Activated CD4-positive, alpha-beta T cell treated with anti-CD3 and anti-CD28 coated beads for 24 hours (primary cell): ENCODE data around the gene PPP1R16B.

Experiments used
- DNase-seq, 2 donors: peaks; one replicate each; pipeline ENCODE4 v3.0.0-alpha.2; 2020; ENCODE audit warnings: low read depth in 2 of 2

The PPP1R16B gene

DNA sequence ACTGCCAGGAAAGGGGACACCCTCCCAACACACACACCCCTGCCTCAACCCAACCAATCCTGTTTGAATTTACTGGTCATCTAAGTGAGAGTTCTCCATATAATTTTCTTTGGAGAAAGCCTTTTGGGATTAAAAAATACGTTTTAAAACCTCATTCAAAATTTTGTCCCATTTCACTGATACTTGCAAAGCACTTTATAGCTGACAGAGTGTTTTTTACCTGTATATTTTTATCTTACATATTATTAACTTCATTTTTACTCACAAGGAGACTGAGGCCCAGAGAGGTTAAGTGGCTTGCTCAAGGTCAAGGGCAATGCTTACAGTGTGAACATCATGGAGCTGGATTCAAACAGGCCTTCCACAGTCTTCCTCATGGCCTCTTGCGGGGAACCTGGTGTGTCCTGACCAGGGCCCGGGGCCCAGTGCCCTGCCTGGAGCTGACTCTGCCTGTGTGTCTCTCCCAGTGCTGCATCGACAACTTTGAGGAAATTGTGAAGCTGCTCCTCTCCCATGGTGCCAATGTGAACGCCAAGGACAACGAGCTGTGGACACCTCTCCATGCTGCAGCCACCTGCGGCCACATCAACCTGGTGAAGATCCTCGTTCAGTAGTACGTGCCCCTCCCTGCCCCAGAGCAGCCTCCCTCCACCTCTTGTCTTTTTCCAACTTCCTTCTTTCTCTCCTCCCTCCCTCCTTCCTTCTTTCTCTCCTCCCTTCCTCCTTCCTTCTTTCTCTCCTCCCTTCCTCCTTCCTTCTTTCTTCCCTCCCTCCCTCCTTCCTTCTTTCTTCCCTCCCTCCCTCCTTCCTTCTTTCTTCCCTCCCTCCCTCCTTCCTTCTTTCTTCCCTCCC, 89.8 kb downstream of the PPP1R16B start:
- no peak for DNase-seq

- no peak for DNase-seq
These were observed 90.6 kb downstream of the PPP1R16B start for GRCh38 chr20:38896009-38896594.

GRCh38 chr20:38897267-38897666, 91.8 kb downstream of the PPP1R16B start:
- DNase-seq = no peak

DNA sequence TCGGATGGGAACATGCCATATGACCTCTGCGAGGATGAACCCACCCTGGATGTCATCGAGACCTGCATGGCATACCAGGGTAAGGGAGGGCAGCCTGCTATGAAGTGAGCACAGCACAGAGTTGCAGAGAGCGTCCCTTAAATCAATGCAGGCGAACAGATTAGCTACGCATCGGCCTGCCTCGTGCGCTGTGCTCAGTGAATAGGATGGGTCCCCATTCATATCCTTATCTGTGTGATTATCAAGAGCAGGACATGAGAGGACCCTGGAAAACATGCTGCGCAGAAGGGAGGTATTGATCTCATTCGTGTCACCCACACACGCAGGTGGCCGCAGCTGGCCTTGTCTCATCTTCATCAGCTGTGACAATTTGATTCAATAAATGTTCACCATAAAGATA, 95.1 kb downstream of the PPP1R16B start:
- DNase-seq = no peak

GRCh38 chr20:38902601-38903000, 97.1 kb downstream of the PPP1R16B start:
- DNase-seq = no peak

DNA sequence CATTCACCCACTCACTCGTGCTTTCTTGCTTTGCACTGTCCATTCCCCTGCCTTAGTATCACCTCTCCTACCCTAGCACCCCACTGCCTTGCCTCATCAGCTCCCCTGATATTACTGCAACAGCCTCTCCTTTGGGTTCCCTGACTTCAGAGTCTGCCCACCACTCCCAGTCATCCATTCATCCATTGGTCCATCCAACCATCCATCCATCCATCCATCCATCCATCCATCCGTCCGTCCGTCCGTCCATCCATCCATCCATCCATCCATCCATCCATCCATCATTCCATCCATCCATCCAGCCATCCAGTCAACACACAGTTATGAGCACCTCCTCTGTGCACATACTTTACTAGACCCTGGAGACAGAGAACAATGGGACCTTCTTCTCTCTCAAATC, 97.8 kb downstream of the PPP1R16B start:
- DNase-seq = no peak

GRCh38 chr20:38905375-38905774, 99.9 kb downstream of the PPP1R16B start:
- DNase-seq = no peak

DNA sequence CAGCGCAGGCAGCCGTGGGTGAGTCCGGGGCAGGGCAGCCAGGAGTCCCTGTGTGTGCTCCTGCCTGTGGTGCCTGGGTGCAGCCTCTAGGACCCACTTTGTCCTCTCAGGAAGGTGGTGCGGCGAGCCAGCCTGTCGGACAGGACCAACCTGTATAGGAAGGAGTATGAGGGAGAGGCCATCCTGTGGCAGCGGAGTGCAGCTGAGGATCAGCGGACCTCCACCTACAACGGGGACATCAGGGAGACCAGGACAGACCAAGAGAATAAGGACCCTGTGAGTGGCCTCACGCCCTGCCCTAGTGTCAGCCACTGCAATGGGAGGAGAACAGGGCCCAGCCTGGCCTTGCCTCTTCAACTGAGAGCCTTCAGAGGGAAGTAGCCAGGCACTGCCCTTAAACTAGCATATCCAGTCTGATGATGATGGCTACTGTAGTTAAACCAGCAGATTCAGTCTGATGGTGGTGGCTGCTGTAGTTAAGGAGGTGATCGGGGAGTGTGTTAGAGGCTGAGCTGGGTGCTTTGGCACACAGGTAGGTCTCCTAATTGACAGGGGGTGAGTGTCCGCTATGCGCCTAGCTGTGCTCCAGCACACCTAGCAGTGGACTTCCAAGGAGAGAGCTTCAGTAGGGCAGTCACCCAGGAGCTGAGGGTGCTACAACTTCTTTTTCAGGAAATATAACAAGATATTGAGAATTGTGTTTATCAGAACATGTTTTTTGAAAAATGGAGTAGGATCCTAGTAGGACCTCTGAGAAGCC, 102.6 kb downstream of the PPP1R16B start:
- no peak for DNase-seq

GRCh38 chr20:38915355-38915754, 109.9 kb downstream of the PPP1R16B start:
- DNase-seq = no peak

GRCh38 chr20:38917657-38918056, 112.2 kb downstream of the PPP1R16B start:
- no peak for DNase-seq

DNA sequence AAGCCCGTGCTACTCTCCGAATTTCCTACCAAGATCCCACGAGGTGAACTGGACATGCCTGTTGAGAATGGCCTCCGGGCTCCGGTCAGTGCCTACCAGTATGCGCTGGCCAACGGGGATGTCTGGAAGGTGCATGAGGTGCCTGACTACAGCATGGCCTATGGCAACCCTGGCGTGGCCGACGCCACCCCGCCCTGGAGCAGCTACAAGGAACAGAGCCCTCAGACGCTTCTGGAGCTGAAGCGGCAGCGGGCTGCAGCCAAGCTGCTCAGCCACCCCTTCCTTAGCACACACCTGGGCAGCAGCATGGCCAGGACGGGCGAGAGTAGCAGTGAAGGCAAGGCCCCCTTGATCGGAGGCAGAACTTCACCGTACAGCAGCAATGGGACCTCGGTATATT, 112.7 kb downstream of the PPP1R16B start:
- DNase-seq = no peak

DNA sequence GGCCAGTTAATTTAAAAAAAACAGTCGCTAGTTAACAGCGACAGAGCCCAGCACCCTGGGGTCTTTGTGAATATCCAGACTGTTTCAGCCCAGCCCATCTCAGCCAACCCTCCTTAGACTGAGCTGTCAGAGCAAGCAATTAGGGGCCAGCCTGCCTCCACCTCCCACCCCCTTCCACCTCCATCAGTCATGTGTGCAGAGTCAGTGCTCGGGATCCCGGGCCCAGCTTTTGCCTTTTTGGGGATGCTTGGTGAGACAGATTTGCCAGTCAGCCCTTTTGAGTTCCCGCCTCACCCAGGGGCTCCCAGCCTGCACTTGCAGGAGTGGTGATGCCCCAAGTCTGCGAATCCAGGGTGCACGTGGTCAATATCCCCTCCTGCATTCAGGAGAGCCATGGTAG, 114.2 kb downstream of the PPP1R16B start:
- DNase-seq = no peak

GRCh38 chr20:38920411-38920810, 114.9 kb downstream of the PPP1R16B start:
- DNase-seq = no peak

DNA sequence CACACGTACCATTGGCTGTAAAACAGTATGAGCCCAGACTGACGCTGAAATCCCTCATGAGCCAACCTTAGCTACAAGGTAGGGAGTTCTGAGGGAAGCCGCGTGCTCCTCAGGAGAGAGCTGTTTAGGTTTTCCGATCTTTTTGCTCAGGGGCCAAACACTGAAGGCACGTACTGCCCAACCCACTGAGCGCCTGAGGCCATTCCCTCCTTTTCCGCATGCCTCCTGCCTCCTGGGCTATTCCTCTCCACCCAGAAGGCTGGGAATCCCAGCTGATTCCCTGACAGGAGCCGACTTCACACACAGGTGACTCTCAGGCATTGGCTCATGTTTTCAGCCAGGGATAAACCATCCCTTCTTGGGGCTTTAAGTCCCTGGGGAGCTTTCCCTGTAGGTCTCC, 115.4 kb downstream of the PPP1R16B start:
- DNase-seq = no peak

DNA sequence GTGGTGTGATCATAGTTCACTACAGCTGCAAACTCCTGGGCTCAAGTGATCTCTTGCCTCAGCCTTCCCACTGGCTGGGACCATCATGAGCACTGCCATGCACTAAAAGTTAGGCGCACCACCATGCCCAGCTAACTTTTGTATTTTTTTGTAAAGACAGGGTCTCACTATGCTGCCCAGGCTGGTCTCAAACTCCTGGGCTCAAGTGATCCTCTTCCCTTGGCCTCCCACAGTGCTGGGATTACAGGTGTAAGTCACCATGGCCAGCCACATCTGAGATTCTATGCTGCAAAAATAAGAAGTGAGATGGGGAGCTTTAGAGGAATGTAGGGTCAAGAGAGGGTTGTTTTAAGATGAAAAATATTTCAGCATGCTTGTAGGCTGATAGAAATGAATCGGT, 119.2 kb downstream of the PPP1R16B start:
- no peak for DNase-seq

- DNase-seq = peak; percentile 88 to 93
These were observed 120.8 kb downstream of the PPP1R16B start, which contains the start of gene FAM83D for GRCh38 chr20:38926142-38926933. Gene FAM83D (plus strand): TSS chr20:38926417. CDS start chr20:38926443, 26 bp downstream.

DNA sequence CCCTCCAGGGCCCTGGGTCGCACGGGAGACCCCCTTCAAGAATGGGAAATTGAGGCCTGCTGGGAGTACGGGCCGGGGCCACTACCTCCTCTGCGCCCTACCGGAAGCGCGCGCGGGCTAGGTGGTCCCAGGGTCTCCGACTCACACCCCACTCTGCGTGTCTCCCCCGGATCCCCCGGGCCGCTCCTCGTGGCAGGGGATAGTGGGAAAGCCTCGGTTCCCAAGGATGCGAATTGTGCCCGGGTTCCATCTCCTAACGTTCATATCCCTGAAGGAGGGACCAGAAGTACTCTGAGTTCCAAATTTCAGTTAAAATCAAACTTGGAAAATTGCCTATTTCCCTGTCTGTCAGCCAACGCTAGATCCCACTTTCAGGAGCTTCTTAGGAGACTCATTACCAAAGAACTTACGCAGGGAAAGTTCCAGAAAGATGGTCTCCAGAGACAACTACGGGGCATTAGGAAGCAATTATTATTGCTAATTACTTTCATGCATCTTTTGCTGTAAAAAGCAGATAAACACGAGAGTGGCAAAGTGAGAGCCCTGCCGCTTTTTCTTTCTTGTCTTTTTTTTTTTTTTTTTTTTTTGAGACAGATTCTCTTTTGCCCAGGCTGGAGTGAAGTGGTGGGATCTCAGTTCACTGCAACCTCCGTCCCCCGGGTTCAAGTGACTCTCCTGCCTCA, 121.6 kb downstream of the PPP1R16B start:
- DNase-seq = no peak

DNA sequence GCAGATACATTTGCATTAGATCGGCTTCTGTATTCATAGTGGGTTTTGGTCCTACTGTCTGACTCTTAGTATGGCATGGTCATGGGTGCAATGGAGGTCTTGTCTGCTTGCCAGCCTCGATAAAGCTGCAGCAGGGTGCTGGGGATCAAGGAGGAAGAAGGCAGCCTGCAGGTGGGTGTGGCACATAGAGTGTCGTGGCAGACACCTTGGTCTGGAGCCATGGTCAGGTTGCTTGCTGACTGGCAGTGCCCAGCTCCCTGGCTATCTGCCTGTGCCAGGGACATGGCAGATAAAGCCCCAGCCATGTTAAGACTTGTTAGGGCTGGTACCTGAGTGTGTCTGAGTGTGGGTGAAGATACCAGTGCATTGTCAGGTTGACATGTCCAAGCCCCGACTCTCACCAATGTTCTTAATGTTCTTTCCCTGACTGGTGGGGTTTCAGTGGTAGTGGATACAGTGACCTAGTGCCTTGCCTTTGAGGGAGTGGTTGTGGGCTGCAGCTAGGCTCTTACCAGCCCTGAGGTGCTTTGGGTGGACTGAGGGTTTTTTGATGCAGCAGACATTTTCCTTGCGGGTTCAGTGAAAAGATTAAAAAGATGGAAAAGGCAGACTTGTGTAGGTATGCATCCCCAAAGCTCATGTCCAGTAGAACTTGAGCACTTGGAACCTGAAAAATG, 122.5 kb downstream of the PPP1R16B start:
- no peak for DNase-seq

DNA sequence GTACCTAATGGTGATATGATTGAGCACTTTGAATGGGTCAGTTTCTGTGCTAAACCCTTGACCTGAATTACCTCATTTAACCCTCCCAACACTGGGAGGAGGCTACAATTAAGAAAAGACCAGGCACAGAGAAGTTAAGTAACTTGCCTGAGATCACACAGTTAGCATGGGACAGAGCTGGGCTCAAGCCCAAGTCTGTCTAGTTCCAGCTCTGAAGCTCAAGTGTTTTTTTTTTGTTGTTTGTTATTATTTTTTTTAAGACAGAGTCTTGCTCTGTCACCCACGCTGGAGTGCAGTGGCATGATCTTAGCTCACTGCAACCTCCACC, 124.7 kb downstream of the PPP1R16B start:
- no peak for DNase-seq

- DNase-seq = no peak
These were observed 126.5 kb downstream of the PPP1R16B start for GRCh38 chr20:38931984-38932383.
